ENCODE results near the gene NAGLU.
"Not testable (repeated sequence)": the region's sequence is repeated elsewhere in the genome, so short reads cannot be mapped to it uniquely, and the experiment has no call there.

The NAGLU gene

DNA sequence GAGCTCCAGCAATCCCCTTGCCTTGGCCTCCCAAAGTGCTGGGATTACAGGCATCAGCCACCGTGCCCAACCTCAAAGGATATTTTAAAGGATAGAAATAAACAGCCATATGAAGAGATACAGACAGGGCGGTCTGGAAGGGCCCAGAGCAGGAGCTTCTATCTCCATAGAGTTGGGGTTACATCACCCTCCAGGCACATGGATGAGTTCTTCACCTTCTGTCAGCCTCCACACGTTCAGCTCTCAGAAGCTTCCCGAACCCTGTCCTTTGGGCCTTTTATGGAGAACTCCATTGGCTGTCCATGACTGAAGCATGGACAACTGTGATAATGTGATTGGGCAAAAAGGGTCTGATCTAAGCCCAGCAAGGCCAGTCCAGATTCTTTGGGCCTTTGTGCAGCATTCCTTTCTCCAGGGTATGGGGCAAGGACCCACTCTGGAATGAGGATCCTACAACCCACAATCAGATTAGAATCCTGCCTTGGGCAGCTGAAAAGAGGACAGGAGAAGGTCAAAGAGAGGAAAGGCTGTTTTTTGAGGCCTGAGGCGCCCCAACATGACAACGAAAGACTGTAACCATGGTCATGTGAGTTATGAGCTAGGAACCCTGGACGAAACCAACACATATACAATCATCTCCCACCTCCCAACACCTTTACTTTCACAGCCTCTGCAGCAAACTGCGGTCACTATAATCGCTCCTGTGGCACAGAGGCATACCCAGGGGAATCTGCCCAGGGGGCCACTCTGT, 9.9 kb downstream of the NAGLU start:
- not testable (repeated sequence) for DNase-seq

DNA sequence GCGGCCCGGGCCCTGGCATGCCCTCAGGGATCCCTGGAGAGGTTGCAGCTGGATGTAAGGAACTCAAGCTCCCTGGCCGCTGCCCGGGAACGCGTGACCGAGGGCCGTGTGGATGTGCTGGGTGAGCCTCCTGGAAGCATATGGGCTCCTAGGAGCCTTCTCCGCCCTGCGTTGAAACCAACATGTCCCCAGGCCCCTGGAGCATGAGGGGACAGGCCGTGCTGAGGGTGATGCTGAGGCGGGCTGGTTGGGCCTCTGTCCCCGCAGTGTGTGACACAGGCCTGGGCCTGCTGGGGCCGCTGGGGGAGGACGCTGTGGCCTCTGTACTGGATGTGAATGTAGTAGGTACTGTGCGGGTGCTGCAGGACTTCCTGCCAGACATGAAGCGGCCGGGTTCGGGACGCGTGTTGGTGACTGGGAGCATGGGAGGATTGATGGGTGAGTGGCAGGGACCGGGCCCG, 11.0 kb downstream of the NAGLU start:
- DNase-seq, result no peak

GRCh38 chr17:42547698-42548069, 11.6 kb downstream of the NAGLU start:
- no peak for DNase-seq

DNA sequence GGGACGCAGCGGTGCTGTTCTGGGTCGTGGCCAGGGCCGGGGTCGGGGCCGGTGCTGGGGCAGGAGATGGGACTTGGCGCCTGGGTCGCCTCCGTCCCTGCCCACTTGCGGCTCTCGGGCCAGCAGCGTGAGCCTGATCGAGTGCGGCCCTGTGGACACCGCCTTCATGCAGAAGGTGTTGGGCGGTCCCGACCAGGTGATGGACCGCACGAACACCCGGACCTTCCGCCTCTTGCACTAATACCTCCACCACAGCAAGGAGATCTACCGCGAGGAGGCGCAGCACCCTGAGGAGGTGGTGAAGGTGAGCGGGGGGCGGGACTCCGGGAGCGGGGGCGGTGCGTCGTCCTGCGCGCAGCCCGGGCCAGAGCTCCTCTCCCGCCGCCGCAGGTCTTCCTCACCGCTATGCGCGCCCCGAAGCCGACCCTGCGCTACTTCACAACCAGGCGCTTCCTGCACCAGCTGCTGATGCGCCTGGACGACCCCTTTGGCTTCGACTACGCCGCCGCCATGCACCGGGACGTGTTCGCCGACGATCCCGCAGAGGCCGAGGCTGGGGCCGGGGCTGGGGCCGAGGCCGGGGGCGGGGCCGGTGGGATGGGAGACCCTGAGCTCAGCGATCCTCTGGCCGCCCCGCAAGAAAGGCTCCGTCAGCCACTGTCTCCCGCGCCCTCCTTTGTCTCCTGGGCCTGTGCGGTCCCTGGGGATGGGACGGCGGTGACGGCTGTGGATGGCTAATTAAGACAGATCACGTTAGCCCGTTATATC, 12.2 kb downstream of the NAGLU start:
- DNase-seq, result peak; percentile 67 to 76

DNA sequence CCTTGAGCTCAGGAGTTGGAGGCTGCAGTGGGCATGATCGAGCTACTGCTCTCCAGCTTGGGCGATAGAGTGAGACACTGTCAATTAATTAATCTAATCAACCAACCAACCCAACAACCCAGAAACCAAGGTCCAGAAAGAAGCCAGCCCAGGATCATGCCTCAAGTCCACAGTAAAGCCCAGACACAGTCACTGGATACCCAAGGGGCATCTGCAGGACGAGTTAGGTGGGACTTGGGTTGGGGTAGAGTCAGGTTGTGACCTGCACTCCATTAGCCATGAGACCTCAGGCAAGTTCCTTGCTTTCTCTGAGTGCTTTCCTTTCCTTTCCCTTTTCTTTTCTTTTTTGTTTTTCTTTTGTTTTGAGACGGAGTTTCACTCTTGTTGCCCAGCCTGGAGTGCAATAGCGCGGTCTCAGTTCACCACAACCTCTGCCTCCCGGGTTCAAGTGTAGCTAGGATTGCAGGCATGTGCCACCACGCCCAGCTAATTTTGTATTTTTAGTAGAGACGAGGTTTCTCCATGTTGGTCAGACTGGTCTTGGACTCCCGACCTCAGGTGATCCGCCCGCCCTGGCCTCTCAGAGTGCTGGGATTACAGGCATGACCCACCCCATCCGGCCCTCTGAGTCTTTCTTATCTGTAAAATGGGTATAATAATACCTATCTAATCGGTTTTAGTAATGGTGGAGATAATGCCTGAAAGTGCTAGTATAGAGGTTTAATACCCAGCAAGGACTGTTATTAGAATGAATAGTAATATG, 13.1 kb downstream of the NAGLU start:
- DNase-seq, result no peak

DNA sequence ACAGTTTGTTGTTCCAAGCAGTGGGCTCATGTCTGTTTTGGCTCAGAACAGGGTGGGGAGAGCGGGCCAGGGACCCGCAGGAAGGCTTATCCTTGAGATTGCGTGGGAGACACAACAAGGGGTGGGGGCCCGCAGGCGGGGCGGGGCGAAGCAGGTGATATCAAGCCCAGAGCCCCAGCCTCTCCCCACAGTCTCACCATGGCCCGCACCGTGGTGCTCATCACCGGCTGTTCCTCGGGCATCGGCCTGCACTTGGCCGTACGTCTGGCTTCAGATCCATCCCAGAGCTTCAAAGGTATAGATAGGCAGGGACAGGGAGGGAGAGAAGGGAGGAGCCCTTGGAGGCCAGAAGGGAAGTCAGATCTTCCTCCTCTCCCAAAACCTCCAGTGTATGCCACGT, 16.7 kb downstream of the NAGLU start, which contains the start of gene HSD17B1:
Gene HSD17B1 (plus strand): TSS at position 188 of the 400 bp plus-strand sequence. CDS start 11 bp downstream, at position 199.
- not testable (repeated sequence) for DNase-seq

- DNase-seq, result no peak
These were observed 17.2 kb downstream of the NAGLU start for GRCh38 chr17:42553161-42553818.

GRCh38 chr17:42553866-42554249, 17.8 kb downstream of the NAGLU start:
- no peak for DNase-seq

GRCh38 chr17:42554250-42555121, 18.4 kb downstream of the NAGLU start:
- DNase-seq, result peak; percentile 62 to 65

DNA sequence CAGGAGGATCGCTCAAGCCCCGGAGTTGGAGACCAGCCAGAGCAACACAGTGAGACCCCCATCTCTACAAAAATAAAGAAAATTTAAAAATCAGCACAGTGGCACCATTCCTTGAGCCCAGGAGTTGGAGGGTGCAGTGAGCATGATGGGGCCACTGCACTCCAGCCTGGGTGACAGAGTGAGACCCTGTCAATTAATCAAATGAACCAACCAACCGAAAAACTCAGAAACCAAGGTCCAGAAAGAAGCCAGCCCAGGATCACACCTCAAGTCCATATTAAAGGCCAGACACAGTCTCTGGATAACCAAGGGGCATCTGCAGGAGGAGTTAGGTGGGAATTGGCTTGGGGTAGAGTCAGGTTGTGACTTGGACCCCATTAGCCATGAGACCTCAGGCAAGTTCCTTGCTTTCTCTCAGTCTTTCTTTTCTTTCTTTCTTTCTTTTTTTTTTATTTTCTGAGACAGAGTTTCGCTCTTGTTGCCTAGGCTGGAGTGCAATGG, 19.1 kb downstream of the NAGLU start:
- DNase-seq, result no peak

- not testable (repeated sequence) for DNase-seq
These were observed 20.0 kb downstream of the NAGLU start for GRCh38 chr17:42555961-42556617.

- no peak for DNase-seq
These were observed 23.0 kb downstream of the NAGLU start for GRCh38 chr17:42559075-42559474.

DNA sequence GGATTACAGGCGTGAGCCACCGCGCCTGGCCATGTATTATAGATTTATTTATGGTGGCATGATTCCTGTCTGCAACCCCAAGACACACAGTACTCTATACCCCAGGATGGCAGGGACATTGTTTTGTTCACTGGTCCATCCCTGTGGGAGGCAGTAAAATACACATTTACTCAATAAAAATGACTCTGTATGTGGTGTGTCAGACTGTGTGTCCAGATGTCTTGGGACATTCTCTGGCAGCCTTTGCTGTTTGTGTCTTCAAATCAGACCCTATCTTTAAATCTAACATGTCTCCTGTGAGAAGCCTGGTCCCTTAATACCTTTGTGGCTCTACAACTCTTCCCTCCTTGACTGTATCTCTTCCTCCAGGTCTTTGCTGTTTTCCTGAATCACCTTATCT, 24.2 kb downstream of the NAGLU start:
- DNase-seq, result no peak

- peak; percentile 91 to 94 for DNase-seq
These were observed 25.9 kb downstream of the NAGLU start, which contains the start of gene COASY for GRCh38 chr17:42561897-42562387. Gene COASY, plus strand, starts transcription at chr17:42562148. Its CDS starts 475 bp downstream, at chr17:42562623.

DNA sequence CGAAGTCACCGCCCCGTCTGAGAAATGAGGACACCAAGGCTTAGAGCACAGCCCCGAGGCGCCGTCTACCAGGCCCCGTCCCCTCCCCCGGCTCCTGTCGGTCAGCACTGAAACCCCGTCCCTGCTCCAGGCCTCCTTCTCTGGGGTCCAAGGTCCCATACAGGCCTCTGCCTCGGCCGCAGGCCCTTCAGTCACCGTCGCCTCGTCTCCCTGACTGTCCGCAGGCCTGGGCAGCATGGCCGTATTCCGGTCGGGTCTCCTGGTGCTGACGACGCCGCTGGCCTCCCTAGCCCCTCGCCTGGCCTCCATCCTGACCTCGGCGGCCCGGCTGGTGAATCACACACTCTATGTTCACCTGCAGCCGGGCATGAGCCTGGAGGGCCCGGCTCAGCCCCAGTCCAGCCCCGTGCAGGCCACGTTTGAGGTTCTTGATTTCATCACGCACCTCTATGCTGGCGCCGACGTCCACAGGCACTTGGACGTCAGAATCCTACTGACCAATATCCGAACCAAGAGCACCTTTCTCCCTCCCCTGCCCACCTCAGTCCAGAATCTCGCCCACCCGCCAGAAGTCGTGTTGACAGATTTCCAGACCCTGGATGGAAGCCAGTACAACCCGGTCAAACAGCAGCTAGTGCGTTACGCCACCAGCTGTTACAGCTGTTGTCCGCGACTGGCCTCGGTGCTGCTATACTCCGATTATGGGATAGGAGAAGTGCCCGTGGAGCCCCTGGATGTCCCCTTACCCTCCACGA, 26.5 kb downstream of the NAGLU start:
- DNase-seq, result no peak

DNA sequence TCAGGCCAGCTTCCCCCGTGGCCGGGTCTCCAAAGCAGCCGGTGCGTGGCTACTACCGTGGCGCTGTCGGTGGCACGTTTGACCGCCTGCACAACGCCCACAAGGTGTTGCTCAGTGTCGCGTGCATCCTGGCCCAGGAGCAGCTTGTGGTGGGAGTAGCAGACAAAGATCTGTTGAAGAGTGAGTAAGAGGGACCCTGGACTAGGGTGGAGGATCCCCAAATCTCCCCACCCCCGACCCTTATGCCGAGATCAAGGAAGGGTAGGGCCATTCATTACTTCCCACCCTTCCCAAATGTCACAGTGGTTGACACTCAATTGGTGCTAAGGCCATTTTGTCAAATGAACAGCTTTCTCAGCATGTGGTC, 27.1 kb downstream of the NAGLU start:
- DNase-seq, result no peak

- DNase-seq, result no peak
These were observed 27.5 kb downstream of the NAGLU start for GRCh38 chr17:42563543-42563942.

DNA sequence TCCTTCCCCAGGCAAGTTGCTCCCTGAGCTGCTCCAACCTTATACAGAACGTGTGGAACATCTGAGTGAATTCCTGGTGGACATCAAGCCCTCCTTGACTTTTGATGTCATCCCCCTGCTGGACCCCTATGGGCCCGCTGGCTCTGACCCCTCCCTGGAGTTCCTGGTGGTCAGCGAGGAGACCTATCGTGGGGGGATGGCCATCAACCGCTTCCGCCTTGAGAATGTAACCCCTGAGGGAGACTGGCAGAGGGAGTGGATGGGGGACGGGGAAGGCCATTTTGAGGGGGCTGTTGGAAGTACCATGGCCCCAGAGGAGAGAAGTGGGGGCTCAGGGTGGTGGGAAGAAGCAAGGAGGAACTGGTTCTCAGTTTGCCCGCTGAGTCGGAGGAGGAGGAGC, 27.9 kb downstream of the NAGLU start:
- no peak for DNase-seq

GRCh38 chr17:42564815-42565522, 28.9 kb downstream of the NAGLU start:
- DNase-seq, result no peak
